Psoas muscle (tissue), 8 donors: ENCODE measurements around the gene DCTN1. TPM values are rescaled to one million over a fixed set of nuclear protein-coding genes. Genes with fewer than 3 reads are reported as not detected.

Experiments used
- ATAC-seq, 4 donors: fragments of 200-7000 bp; cut with Tn5 transposase; one replicate each; pipeline ENCODE4 v1.9.1; 2020; ENCODE audit warnings: moderate library complexity in 3 of 4, mild to moderate bottlenecking in 2 of 4
- DNase-seq, 2 donors: peaks; one replicate each; pipeline ENCODE4 v3.0.0-alpha.2; 2020
- H3K27ac ChIP-seq: fragments of 200-600 bp; one replicate; pipeline ENCODE4 v1.8.0; 2022
- H3K27me3 ChIP-seq, 3 donors: fragments of 200-600 bp in 1 of 3; one replicate each; pipeline versions ENCODE4 v1.6.1 to v1.8.0; 2013 to 2022; ENCODE audit warnings: low read length in 2 of 3, mild to moderate bottlenecking in 2 of 3, moderate library complexity in 1 of 3; ENCODE audit not compliant: insufficient read depth in 3 of 3
- H3K36me3 ChIP-seq, 2 donors: fragments of 200-600 bp in 1 of 2; one replicate each; pipeline versions ENCODE4 v1.6.1 to v1.8.0; 2013 to 2022; ENCODE audit warnings: low read depth in 1 of 2, mild to moderate bottlenecking in 1 of 2, moderate library complexity in 1 of 2; ENCODE audit not compliant: insufficient read depth in 1 of 2
- H3K4me1 ChIP-seq: fragments of 200-600 bp; one replicate; pipeline ENCODE4 v1.8.0; 2022
- H3K4me3 ChIP-seq: fragments of 200-600 bp; one replicate; pipeline ENCODE4 v1.8.0; 2022; ENCODE audit warnings: mild to moderate bottlenecking
- H3K9me3 ChIP-seq: fragments of 200-600 bp; one replicate; pipeline ENCODE4 v1.8.0; 2022
- WGBS, 3 donors: extraction: QIAGEN DNeasy Blood & Tissue Kit; methylation state at CpG; one replicate each; pipeline versions ENCODE4 v1.1.6 to v1.1.7; 2013; 5-methylcytosine and 5-hydroxymethylcytosine counted together
- intact Hi-C, 2 donors: fragments of 100-400 bp; cut with DNase I; formaldehyde crosslinking; loops; one replicate each; pipeline versions ENCODE4 v1.11.0 to v1.14.2; 2022
- polyA plus RNA-seq, 3 donors: library from polyadenylated mRNA; stranded (reverse); fragments of 200-250 nt; gene quantifications; one replicate each; pipeline ENCODE4 v1.2.3, GENCODE V29; 2013
- total RNA-seq, 4 donors: library from RNA; stranded (reverse); fragmentation: NEBNext Ultra II Directional in 2 of 4; extraction: Animal tissue kit (Norgen Biotek cat#: 25700) in 2 of 4; gene quantifications; one replicate each; pipeline versions ENCODE4 v1.2.1 to v1.2.4, GENCODE V29; 2021 to 2023
- TF ChIP-seq, protein P1 (sequence below): fragments of 200-600 bp; IDR thresholded peaks from one replicate; pipeline ENCODE4 v1.8.0; 2022; ENCODE audit warnings: antibody characterized with exemption
- donor health status: healthy with polysubstance abuse.
- donor health status: DM: no; HTN: no; CAD: no; lungs with moderate emphysema.
- donor health status: Bipolar disorder and iron deficiency.
- donor health status: healthy.
- donor health status: DM: yes; HTN: yes; CAD: no.
- donor health status: DM: no; HTN: no; CAD: no.
- donor health status: DM: no; HTN: no; CAD: no.
- donor health status: DM: yes; HTN: yes; CAD: no.

Gene DCTN1
- total and polyA plus RNA-seq, 7 donors = 45.6 to 131 (median 99.0) TPM

DNA sequence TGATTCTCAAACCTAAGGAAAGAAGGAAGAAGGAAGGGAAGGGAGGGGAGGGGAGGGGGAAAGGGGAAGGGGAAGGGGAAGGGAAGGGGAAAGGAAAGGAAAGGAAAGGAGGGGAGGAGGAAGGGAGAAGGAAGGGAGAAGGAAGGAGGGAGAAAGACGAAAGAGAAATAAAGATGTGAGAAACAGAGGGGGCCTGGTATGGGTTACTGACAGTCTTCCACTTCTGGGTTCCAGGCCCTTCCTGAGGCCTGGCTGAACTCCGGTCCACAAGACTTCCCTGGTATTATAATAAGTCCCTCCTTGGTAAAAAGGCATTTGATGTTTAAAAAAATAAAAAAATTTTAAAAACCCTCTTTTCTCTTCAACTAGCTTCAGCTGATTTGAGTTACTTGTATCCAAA lies 54.3 kb downstream of the DCTN1 start:
- intact Hi-C loops = no loop called here
- no peaks in the 10 kb centered on the region for H3K9me3 ChIP-seq
- H3K4me1 ChIP-seq = no peaks in the 10 kb centered on the region
- TF ChIP-seq, protein P1, sequence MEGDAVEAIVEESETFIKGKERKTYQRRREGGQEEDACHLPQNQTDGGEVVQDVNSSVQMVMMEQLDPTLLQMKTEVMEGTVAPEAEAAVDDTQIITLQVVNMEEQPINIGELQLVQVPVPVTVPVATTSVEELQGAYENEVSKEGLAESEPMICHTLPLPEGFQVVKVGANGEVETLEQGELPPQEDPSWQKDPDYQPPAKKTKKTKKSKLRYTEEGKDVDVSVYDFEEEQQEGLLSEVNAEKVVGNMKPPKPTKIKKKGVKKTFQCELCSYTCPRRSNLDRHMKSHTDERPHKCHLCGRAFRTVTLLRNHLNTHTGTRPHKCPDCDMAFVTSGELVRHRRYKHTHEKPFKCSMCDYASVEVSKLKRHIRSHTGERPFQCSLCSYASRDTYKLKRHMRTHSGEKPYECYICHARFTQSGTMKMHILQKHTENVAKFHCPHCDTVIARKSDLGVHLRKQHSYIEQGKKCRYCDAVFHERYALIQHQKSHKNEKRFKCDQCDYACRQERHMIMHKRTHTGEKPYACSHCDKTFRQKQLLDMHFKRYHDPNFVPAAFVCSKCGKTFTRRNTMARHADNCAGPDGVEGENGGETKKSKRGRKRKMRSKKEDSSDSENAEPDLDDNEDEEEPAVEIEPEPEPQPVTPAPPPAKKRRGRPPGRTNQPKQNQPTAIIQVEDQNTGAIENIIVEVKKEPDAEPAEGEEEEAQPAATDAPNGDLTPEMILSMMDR = no peak
- no peak overlapping the region for H3K27ac ChIP-seq
- DNase-seq = no peak
- 67 to 93% (median 82%) methylated on average over 2 of the region's 2 CpGs for WGBS, 3 donors
- no peak overlapping the region for H3K4me3 ChIP-seq
- ATAC-seq = no peak
- H3K27me3 ChIP-seq = no peaks in the 10 kb centered on the region
- H3K36me3 ChIP-seq = peaks cover 3 to 5% of the 10 kb centered on the region in 2 donors

DNA sequence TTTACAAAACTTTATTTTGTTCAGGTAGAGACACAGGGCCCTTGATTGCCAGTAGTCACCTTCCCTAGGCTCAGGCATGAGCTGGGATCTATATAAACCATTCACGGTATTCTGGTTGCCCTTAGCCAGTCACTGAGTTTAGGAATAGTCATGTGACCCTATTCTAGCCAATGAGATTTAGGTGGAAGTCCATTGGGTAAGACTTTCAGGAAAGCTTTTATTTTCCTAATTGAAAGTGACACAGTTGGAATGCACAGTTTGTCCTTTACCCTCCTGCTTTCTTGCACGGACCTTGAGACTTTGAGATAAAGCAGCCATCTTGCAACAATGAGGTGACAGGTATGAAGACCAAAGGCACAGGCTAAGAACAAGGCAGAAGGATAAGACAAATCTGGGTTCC lies 58.4 kb downstream of the DCTN1 start:
- Histone ChIP-seq H3K4me3 (no peak overlapping the region), H3K27ac (no peak overlapping the region), H3K27me3 (no peaks in the 10 kb centered on the region), H3K36me3 (no peaks in the 10 kb centered on the region), H3K4me1 (no peaks in the 10 kb centered on the region), H3K9me3 (no peaks in the 10 kb centered on the region)
- WGBS, 3 donors = 95% methylated on average over 2 of the region's 2 CpGs
- intact Hi-C loops = no loop called here
- ATAC-seq = no peak
- DNase-seq = no peak
- TF ChIP-seq, protein P1 = no peak

DNA sequence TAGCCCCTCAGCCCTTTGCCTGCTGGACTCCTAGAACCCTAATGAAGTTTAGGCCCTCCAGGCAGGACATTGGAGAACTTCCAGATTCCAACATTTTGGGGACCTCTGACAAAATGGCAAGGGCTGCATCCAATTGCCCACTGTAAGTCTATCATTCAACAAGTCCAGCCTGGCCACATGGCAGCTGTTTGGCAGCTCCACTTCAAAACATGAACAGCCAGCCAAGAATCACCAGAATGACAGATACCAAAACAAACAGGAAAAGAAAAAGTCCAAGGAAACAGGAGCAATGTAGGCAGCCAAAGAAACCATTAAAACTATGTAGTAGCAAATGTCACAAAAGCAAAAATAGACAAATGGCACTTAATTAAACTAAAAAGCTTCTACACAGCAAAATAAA lies 62.4 kb downstream of the DCTN1 start:
- Histone ChIP-seq H3K27ac (no peak overlapping the region), H3K4me3 (no peak overlapping the region), H3K27me3 (no peaks in the 10 kb centered on the region), H3K4me1 (no peaks in the 10 kb centered on the region), H3K36me3 (peaks cover 0 to 5% of the 10 kb centered on the region in 2 donors), H3K9me3 (no peaks in the 10 kb centered on the region)
- intact Hi-C loops = no loop called here
- ATAC-seq = no peak
- TF ChIP-seq, protein P1 = no peak
- no peak for DNase-seq

DNA sequence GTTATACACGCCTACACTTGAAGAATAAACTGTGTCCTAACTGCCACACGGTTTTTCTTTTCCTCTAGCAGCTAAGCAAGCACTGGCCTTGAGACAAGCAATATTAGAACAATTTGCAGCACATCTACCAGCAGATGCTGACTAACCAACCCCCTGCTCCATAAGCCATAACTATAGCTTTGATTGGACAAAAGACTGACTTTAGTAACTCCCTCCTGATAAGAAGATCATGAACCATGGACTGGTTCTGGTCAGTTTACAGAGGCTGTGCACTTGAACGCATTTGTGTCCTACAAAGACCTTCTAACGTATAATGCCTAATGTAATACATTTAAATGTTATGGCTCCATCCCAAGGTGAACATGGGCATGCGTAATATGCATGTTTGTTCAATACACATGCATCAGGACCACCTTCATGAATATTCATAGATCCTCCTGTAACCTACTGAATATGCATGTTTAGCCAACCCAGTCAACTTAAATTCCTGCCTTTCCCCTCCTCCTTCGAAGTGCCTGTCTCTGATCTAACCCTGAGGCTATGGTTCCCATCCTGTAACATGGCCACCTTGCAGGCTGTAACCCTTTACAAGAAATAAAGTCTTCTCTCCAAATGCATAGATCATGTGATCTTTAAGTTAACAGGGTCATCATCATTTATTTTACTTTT lies 63.4 kb downstream of the DCTN1 start:
- Histone ChIP-seq H3K9me3 (no peaks in the 10 kb centered on the region), H3K4me3 (no peak overlapping the region), H3K36me3 (peaks cover 0 to 5% of the 10 kb centered on the region in 2 donors), H3K27ac (no peak overlapping the region), H3K27me3 (no peaks in the 10 kb centered on the region), H3K4me1 (no peaks in the 10 kb centered on the region)
- intact Hi-C loops = no loop called here
- no peak for DNase-seq
- WGBS, 3 donors = 73 to 81% (median 78%) methylated on average over 6 of the region's 6 CpGs
- TF ChIP-seq, protein P1 = no peak
- no peak for ATAC-seq

DNA sequence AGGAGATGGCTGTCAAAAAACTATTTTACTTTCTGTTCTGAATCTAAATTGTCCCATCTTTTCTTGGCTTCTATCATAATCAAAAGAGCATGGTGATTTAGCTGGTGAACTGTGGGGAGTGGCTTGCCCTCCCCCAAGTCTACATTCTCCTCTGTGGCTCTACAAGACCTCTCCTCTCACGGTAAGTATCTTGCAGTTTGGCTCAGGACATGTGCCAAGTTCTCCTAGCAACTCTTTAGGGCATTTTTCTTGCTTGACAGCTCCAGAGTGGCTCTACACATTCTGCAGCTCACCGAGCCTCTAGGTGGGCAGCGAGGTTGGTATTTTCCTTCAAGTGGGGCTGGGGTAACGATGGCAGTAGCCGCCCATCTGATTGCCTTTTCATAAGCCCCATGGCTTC lies 66.0 kb downstream of the DCTN1 start:
- no peak overlapping the region for H3K4me3 ChIP-seq
- intact Hi-C loops = no loop called here
- TF ChIP-seq, protein P1 = no peak
- ATAC-seq (no peak), DNase-seq (no peak)
- no peaks in the 10 kb centered on the region for H3K27me3 ChIP-seq
- 81 to 83% (median 81%) methylated on average over 5 of the region's 5 CpGs for WGBS, 3 donors
- H3K4me1 ChIP-seq = no peaks in the 10 kb centered on the region
- H3K27ac ChIP-seq = no peak overlapping the region
- no peaks in the 10 kb centered on the region for H3K9me3 ChIP-seq
- peaks cover 0 to 5% of the 10 kb centered on the region in 2 donors for H3K36me3 ChIP-seq
